Activated effector memory CD4-positive, alpha-beta T cell treated with Interleukin-2 at 50 U/mL for 16 hours (primary cell): ENCODE results near the gene GPR39.
"Not testable (repeated sequence)": the region's sequence is repeated elsewhere in the genome, so short reads cannot be mapped to it uniquely, and the experiment has no call there.

Experiments
- DNase-seq: peaks from one replicate; pipeline ENCODE4 v3.0.0-alpha.2; 2020

GPR39 gene

GRCh38 chr2:132515010-132515409, 98.4 kb downstream of the GPR39 start:
- no peak for DNase-seq

DNA sequence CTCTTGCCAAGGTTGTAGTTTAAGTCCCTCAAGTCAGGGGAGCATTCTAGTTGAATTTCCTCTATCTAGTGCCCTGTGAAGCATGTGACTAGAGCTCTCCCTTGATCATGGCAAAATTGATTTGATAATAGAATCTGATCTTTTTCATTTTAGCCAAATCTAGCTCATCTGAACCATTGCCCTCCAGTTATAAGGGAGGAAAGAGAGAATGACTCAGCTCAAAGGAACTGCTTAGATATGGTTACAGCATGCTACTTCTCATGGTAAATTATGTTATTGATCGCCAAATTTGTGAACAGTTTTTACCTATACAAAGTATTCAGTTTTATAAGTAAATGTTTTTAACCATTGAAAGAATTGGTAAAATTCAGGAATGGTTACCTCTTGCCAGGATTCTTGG, 100.8 kb downstream of the GPR39 start:
- DNase-seq = no peak

DNA sequence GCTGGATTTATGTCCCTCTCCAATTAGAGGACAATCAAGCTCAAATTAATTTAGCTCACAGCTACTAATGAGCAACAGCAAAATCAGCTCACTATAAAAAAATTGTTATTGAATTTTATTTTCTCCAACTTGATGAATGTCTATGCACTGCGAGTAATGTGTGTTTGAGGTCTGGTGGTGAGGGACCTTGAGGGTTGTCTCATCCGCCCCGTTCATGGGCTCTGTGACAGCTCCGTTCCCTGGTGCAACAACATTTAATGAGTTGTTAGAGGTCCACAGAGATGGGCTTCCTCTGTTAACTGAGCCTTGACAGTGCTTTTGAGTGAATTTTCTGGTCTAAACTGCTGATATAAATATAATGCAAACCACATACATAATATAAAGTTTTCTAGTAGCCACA, 101.7 kb downstream of the GPR39 start:
- no peak for DNase-seq

DNA sequence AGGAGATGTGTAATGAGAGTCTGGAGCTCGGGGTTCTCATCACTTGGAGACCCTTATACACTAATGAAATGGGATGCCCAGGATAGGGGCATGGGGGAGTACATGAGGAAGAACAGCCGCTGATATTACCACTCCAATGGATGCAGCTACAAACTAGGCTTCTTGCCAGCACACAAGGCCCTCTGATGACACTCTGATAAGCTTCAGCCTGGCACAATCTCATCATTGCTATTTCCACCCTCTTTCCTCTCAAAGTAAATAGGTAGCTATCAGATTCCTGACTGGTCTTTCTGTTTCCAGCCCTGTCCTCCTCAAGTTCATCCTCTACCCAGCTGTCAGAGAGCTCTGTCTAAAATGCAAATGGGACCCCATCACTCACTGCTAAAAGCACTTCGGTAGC, 103.0 kb downstream of the GPR39 start:
- no peak for DNase-seq

DNA sequence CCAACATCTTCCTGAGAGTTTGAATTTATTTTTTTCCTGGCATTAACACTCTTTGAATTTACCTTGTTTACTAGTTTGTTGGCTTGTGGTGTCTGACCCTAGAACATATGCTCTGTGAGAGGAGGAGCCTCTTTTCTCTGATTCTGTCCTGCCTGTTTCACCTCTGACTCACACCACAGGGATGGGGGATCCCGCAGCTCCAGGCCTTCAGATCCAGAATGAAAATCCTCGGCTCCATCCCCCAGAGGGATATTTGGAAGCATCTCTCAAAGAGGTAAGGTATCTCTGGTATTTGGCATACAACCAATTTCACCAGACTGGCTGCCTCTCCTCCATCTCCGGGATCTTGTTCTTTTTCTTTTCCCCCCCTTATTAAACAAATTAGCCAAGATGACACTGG, 104.7 kb downstream of the GPR39 start:
- DNase-seq = no peak

- no peak for DNase-seq
Measured at GRCh38 chr2:132522901-132523300, 106.3 kb downstream of the GPR39 start.

- DNase-seq = not testable (repeated sequence)
Measured at GRCh38 chr2:132537061-132537460, 120.5 kb downstream of the GPR39 start.

GRCh38 chr2:132538331-132538855, 121.8 kb downstream of the GPR39 start:
- DNase-seq = no peak

GRCh38 chr2:132540166-132540565, 123.6 kb downstream of the GPR39 start:
- DNase-seq = no peak

DNA sequence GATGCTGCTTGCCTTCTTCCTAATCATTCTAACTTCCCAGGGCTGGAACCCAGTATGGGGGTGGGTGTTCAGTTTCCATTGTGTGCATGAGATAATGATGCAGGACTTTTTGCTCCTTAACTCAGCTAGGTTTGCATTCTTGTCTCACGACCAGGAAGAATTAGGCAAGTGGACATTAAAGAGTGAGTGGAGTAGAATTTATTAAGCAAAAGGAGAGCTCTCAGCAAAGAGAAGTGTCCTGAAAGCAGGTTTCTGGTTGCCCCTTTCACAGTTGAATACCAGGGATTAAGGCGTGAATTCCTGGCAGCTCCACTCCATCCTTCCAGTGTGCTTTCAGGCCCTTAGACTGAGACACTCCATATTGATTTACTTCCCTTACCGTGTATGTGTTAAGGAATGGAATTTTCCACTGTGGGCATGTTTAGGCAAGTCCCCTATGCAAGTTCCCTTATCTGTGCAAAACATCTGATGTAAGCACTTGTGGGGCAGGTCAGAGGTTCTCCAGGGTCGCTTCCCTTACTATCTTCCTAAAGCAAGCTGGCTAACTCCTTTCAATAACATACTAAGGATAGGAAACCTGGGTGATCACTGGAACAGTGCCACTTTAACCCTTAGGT, 126.5 kb downstream of the GPR39 start:
- no peak for DNase-seq

- no peak for DNase-seq
Measured at GRCh38 chr2:132544006-132544630, 127.5 kb downstream of the GPR39 start.

DNA sequence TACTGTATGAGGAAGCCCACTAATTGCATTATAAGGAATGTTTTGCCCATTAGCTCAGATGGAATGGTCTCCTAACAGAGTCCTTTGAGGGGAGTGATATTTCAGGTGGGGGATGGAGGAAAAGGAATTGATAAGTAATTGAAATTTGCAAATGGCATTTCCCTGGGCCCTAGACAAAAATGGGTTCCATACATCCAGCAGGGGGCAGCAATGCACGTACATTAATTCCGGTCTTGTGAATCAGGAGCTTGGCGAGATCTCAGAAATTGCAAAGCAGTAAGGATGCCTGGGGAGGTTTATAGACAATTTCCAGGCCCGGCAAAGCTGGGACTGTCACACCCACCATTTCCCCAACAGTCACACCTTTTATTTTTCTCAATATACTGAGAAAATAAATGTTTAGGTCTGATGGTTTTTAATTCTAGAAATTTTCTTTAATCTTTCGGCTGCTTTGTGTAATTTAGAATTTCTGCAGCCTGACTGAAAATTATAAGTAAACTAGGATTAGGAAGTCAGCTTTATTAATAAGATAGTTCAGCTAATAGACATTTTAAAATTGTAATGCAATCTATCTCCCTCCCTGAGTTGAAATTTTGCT, 130.6 kb downstream of the GPR39 start:
- DNase-seq = no peak

DNA sequence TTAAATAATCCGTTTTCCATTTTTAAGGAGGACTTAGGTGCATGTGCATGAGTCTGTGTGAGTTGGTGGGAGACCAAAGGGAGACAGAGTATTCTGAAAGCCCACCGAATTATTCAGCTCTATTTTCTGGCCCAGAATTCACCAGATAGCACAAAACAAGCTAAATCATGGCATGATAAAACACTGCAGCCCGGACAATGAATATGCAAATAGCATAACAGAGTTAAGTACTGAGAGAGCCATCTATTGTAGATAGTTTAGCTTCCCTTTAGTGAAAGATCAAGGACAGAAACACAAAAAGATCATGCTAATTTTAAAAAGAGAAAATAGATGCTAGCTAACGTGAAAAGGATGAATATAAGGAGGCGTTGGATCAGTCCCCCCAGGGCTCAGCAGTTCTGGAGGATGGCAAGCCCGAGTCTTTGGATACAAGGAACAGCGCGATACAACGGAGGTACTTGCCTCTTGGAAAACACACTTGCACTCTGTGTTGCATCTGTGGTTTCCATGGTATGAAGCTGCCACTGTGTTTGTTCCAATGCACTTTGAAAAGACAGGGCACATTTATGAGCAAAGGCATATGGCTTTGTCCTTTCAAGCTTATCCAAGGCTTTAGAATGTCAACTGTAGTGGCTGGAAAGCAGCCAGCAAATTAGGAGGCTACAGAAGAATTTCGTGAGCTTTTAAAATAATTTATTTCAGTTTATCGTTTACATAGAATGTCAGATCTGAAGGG, 133.5 kb downstream of the GPR39 start:
- no peak for DNase-seq

DNA sequence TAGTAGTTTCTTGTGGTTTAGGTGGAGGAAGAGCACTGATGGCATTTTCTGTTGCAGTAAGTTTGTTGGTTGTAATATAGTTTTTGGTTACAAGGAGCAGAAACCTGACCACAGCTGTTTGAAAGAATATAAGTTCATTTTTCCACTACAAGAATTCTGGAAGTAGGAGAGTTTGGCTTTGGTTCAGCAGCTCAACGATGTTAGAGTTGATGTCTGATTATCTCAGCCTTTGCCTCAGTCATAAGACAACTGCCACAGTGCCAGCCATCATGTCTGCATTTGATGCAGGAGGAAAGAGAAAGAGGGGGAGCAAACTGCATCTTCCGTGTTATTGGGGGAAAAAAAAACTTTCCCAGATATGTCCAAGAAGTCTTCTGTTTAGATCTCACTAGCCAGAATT, 134.3 kb downstream of the GPR39 start:
- no peak for DNase-seq

- DNase-seq = no peak
Measured at GRCh38 chr2:132557694-132558093, 141.1 kb downstream of the GPR39 start.

- DNase-seq = no peak
Measured at GRCh38 chr2:132559326-132559725, 142.7 kb downstream of the GPR39 start.

DNA sequence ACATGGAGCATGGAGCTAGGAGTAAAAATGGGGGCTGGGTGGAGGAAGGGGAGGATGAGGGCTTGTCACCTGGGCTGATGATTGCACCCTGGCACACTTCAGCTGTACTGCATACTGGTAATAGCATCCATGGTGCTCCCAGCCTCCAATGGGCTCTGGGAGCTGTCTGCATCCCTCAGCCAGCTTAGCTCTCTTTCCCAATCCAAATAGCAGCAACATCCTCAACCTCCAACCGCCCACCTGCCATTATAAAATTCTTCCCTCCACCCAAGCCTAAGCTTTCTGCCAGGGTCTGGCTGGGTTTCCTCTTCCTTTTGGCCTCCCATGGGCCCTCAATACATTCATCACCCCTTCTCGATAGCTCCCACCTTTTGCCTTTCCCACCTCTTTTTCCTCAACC, 143.3 kb downstream of the GPR39 start:
- no peak for DNase-seq

- no peak for DNase-seq
Measured at GRCh38 chr2:132560562-132560961, 144.0 kb downstream of the GPR39 start.

DNA sequence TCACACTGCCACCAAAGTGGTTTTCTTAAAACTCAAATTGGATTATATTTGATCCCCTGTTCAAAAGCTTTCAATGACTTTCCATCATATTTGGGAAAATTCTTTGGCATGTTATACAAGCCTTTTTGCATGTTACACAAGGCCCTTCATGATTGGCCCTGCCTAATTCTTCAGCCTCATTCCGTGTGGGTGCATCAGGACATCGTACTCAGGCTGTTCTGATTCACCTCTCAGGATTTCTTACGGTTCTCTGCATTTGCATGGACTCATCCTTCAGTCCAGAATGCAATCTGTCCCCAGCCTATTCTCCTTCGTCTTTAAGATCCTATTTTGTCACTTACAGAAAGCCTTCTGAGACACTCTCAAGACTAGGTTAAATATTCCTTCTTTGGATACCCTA, 145.6 kb downstream of the GPR39 start:
- DNase-seq = no peak

- DNase-seq = no peak
Measured at GRCh38 chr2:132564065-132564464, 147.5 kb downstream of the GPR39 start.

GRCh38 chr2:132566379-132566778, 149.8 kb downstream of the GPR39 start:
- DNase-seq = no peak

DNA sequence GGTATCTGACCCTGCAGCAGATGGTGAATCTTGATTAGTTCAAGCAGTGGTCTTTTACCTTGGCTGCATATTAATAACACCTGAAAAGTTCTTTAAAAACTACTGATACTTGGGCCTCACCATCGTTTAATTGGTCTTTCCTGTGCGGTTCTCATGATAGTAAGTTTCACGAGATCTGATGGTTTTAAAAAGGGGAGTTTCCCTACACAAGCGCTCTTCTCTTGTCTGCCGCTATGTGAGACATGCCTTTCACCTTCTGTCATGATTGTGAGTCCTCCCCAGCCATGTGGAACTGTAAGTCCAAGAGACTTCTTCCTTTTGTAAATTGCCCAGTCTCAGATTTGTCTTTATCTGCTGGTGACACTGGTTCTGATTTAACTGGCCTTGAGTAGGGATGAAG, 151.1 kb downstream of the GPR39 start:
- DNase-seq = no peak

GRCh38 chr2:132568656-132569055, 152.1 kb downstream of the GPR39 start:
- no peak for DNase-seq
